IMR-90 (cell line): ENCODE measurements around the gene DGAT2. TPM values are rescaled to one million over a fixed set of nuclear protein-coding genes. Genes with fewer than 3 reads are reported as not detected.

Experiments
- ATAC-seq: fragments of 200-7000 bp; cut with Tn5 transposase; 2 replicates; pipeline ENCODE4 v1.9.1; 2020; ENCODE audit warnings: low read depth, mild to moderate bottlenecking, moderate library complexity
- BruUV-seq: library from RNA; stranded (reverse); fragments of 400-500 nt; replicated peaks from 2 replicates; lab custom pipeline; 2021; lab: Mats Ljungman, UMichigan
- CTCF ChIA-PET: fragments of 300-600 bp; formaldehyde crosslinking; extraction: SDS; loops from one replicate; lab custom pipeline; 2021; ENCODE audit warnings: antibody characterized with exemption; lab: Yijun Ruan, JAX
- POLR2A ChIA-PET: fragments of 300-600 bp; sonication (Branson Sonifier 250); formaldehyde crosslinking; loops from one replicate; lab custom pipeline; 2022; ENCODE audit warnings: antibody characterized with exemption; ENCODE audit not compliant: unreplicated experiment; lab: Charles Lee
- DNase-seq: peaks from one replicate; pipeline ENCODE4 v3.0.0; 2013
- H2AFZ ChIP-seq: replicated peaks from 2 replicates; pipeline ENCODE3; 2013; ENCODE audit warnings: low read length, mild to moderate bottlenecking; ENCODE audit not compliant: poor library complexity
- H2AK5ac ChIP-seq: 2 replicates; pipeline ENCODE4 v1.6.1; 2013; ENCODE audit warnings: low read depth, low read length, inconsistent platforms
- H2AK9ac ChIP-seq: replicated peaks from 2 replicates; pipeline ENCODE3; 2013; ENCODE audit warnings: mild to moderate bottlenecking, low read depth, low read length, moderate library complexity; ENCODE audit not compliant: poor library complexity
- H2BK120ac ChIP-seq: 2 replicates; pipeline ENCODE4 v1.6.1; 2013; ENCODE audit warnings: low read depth, low read length, inconsistent platforms
- H2BK15ac ChIP-seq: 3 replicates; pipeline ENCODE4 v1.6.1; 2013; ENCODE audit warnings: low read depth, low read length, inconsistent platforms
- H2BK20ac ChIP-seq: 2 replicates; pipeline ENCODE4 v1.6.1; 2013; ENCODE audit warnings: low read depth, mild to moderate bottlenecking, inconsistent platforms, low read length, moderate library complexity
- H2BK5ac ChIP-seq: 2 replicates; pipeline ENCODE4 v1.6.1; 2013; ENCODE audit warnings: mild to moderate bottlenecking, low read depth, low read length, inconsistent platforms; ENCODE audit not compliant: poor library complexity, severe bottlenecking
- H3K14ac ChIP-seq: replicated peaks from 2 replicates; pipeline ENCODE4 v1.6.1; 2013; ENCODE audit warnings: low read depth, low read length, inconsistent platforms
- H3K18ac ChIP-seq: 2 replicates; pipeline ENCODE4 v1.6.1; 2013; ENCODE audit warnings: low read depth, low read length, control low read depth
- H3K23ac ChIP-seq: 2 replicates; pipeline ENCODE4 v1.6.1; 2013; ENCODE audit warnings: low read depth, low read length, inconsistent platforms
- H3K27ac ChIP-seq: 2 replicates; pipeline ENCODE4 v1.5.1; 2013; ENCODE audit warnings: mild to moderate bottlenecking, control low read depth, low read length; ENCODE audit not compliant: insufficient read depth
- H3K27me3 ChIP-seq: 2 replicates; pipeline ENCODE4 v1.6.1; 2013; ENCODE audit warnings: low read length; ENCODE audit not compliant: control insufficient read depth, insufficient read depth
- H3K36me3 ChIP-seq: 2 replicates; pipeline ENCODE4 v1.6.1; 2013; ENCODE audit warnings: low read length, mixed read lengths; ENCODE audit not compliant: control insufficient read depth, insufficient read depth
- H3K4ac ChIP-seq: 2 replicates; pipeline ENCODE4 v1.6.1; 2013; ENCODE audit warnings: low read depth, low read length, inconsistent platforms
- H3K4me1 ChIP-seq: 2 replicates; pipeline ENCODE4 v1.6.1; 2013; ENCODE audit warnings: low read length, mixed read lengths; ENCODE audit not compliant: control insufficient read depth, insufficient read depth
- H3K4me2 ChIP-seq: 2 replicates; pipeline ENCODE4 v1.6.1; 2013; ENCODE audit warnings: low read depth, mild to moderate bottlenecking, control low read depth, low read length, moderate library complexity
- H3K4me3 ChIP-seq: 2 replicates; pipeline ENCODE4 v1.5.1; 2013; ENCODE audit warnings: low read depth, mild to moderate bottlenecking, control low read depth, low read length, moderate library complexity; ENCODE audit not compliant: insufficient read depth
- H3K56ac ChIP-seq: 2 replicates; pipeline ENCODE4 v1.6.1; 2013; ENCODE audit warnings: low read length, inconsistent platforms; ENCODE audit not compliant: insufficient read depth; ENCODE audit errors: extremely low read depth
- H3K79me1 ChIP-seq, 2 experiments: 2 replicates each; pipeline ENCODE4 v1.6.1; 2013; ENCODE audit warnings: low read length in 2 of 2, inconsistent platforms in 1 of 2, low read depth in 1 of 2
- H3K9ac ChIP-seq: 2 replicates; pipeline ENCODE4 v1.6.1; 2013; ENCODE audit warnings: low read depth, low read length, control low read depth
- H3K9me1 ChIP-seq: 2 replicates; pipeline ENCODE4 v1.6.1; 2013; ENCODE audit warnings: low read length, inconsistent platforms; ENCODE audit not compliant: insufficient read depth
- H3K9me3 ChIP-seq: 2 replicates; pipeline ENCODE4 v1.6.1; 2013; ENCODE audit warnings: low read length; ENCODE audit not compliant: control insufficient read depth, insufficient read depth
- H4K20me1 ChIP-seq: 2 replicates; pipeline ENCODE4 v1.6.1; 2013; ENCODE audit warnings: low read length, inconsistent platforms; ENCODE audit not compliant: insufficient read depth
- H4K5ac ChIP-seq: 2 replicates; pipeline ENCODE4 v1.6.1; 2013; ENCODE audit warnings: mild to moderate bottlenecking, low read depth, low read length, control low read depth
- H4K8ac ChIP-seq, 2 experiments: 2 replicates each; pipeline ENCODE4 v1.6.1; 2013; ENCODE audit warnings: low read depth in 2 of 2, low read length in 2 of 2, control low read depth in 1 of 2, inconsistent platforms in 1 of 2
- H4K91ac ChIP-seq: 2 replicates; pipeline ENCODE4 v1.6.1; 2013; ENCODE audit warnings: low read depth, low read length, inconsistent platforms; ENCODE audit not compliant: insufficient read depth
- CHD1 ChIP-seq: IDR thresholded peaks from 2 replicates; pipeline ENCODE4 v1.6.1; 2012; ENCODE audit warnings: low read depth, low read length, improper control_type of control experiment
- CTCF ChIP-seq: conservative IDR thresholded peaks from 2 replicates; pipeline ENCODE4 v1.5.1; 2012; ENCODE audit warnings: mild to moderate bottlenecking, low read depth, low read length, improper control_type of control experiment
- MAZ ChIP-seq: IDR thresholded peaks from 2 replicates; pipeline ENCODE4 v1.6.1; 2012; ENCODE audit warnings: low read depth, mild to moderate bottlenecking, low read length, improper control_type of control experiment, moderate library complexity, borderline replicate concordance
- POLR2A ChIP-seq: IDR thresholded peaks from 2 replicates; pipeline ENCODE4 v1.6.1; 2012; ENCODE audit warnings: mild to moderate bottlenecking, low read depth, low read length
- RCOR1 ChIP-seq: IDR thresholded peaks from 2 replicates; pipeline ENCODE4 v1.6.1; 2012; ENCODE audit warnings: mild to moderate bottlenecking, low read length, improper control_type of control experiment; ENCODE audit not compliant: insufficient replicate concordance
- WGBS, 2 experiments: methylation state at CpG; one replicate each; pipeline versions ENCODE4 v1.1.5 to v1.1.7; 2013; ENCODE audit warnings: missing lambda C conversion rate in 2 of 2; ENCODE audit not compliant: insufficient read length in 1 of 2; ENCODE audit errors: extremely low coverage in 2 of 2; 5-methylcytosine and 5-hydroxymethylcytosine counted together
- dilution Hi-C: fragments of 300-500 bp; cut with HindIII; formaldehyde crosslinking; loops from one replicate; pipeline ENCODE4 v1.14.3; 2018; ENCODE audit warnings: low sequenced_read_pairs; ENCODE audit not compliant: unreplicated experiment
- in situ Hi-C: fragments of 300-500 bp; cut with MboI; formaldehyde crosslinking; loops from 3 replicates; pipeline ENCODE4 v1.14.3; 2019; ENCODE audit warnings: low sequenced_read_pairs, inconsistent platforms, mixed read lengths
- intact Hi-C: fragments of 100-400 bp; cut with micrococcal nuclease; formaldehyde crosslinking; loops from 2 replicates; pipeline ENCODE4 v1.10.0; 2022
- polyA plus RNA-seq, 3 experiments: library from polyadenylated mRNA; depleted of rRNA; stranded (reverse); fragments of >200 nt; gene quantifications; 2 replicates each; pipeline ENCODE4 v1.2.3, GENCODE V29; 2012; ENCODE audit warnings: low replicate concordance in 1 of 3
- total RNA-seq: library from RNA; depleted of rRNA; stranded (reverse); fragments of >200 nt; gene quantifications from 2 replicates; pipeline ENCODE4 v1.2.3, GENCODE V29; 2012

DGAT2 gene
- total and polyA plus RNA-seq, 2 of the 4 experiments (the other 2 are of a cell fraction) = 2.3 to 2.4 TPM

- no peak for ATAC-seq
- no peak for TF ChIP-seq POLR2A
- TF ChIP-seq CHD1 = no peak
- no peak for TF ChIP-seq RCOR1
- TF ChIP-seq CTCF = no peak
- no peak for TF ChIP-seq MAZ
- no TSS peak for BruUV-seq
These were observed 6.5 kb downstream of the DGAT2 start for GRCh38 chr11:75775056-75775455.

More at GRCh38 chr11:75775056-75775455, 6.5 kb downstream of the DGAT2 start:
- ChIA-PET POLR2A (no interaction called here), CTCF (no interaction called here)
- Histone ChIP-seq H4K5ac (no peak overlapping the region), H3K14ac (no peak overlapping the region), H2BK20ac (no peak overlapping the region), H3K27ac (no peak overlapping the region), H3K79me1 (no peaks in the 10 kb centered on the region), H4K8ac (no peak overlapping the region), H2BK15ac (no peak overlapping the region), H3K9ac (no peak overlapping the region), H4K20me1 (no peaks in the 10 kb centered on the region), H3K27me3 (peaks cover 24% of the 10 kb centered on the region), H3K4ac (no peak overlapping the region), H3K18ac (no peak overlapping the region), H3K4me1 (no peaks in the 10 kb centered on the region), H3K56ac (no peak overlapping the region), H3K4me2 (no peak overlapping the region), H3K9me3 (no peaks in the 10 kb centered on the region), H3K23ac (no peak overlapping the region), H2BK5ac (no peak overlapping the region), H2AK9ac (no peak overlapping the region), H2BK120ac (no peak overlapping the region), H4K91ac (no peak overlapping the region), H3K4me3 (no peak overlapping the region), H3K36me3 (no peaks in the 10 kb centered on the region), H3K9me1 (no peaks in the 10 kb centered on the region), H2AFZ (no peak overlapping the region), H2AK5ac (no peak overlapping the region)
- dilution Hi-C loops = no loop called here
- intact Hi-C loops = no loop called here
- DNase-seq = no peak
- in situ Hi-C loops = no loop called here
- WGBS, 2 experiments = no CpG with 5 or more reads among the region's 3 CpGs
